Amniotic stem cell (primary cell): Measurements from ENCODE around the gene PLA2G12B.

Source experiments
- DNase-seq: peaks from one replicate; lab custom pipeline; 2025; lab: John Stamatoyannopoulos, UW

PLA2G12B gene

DNA sequence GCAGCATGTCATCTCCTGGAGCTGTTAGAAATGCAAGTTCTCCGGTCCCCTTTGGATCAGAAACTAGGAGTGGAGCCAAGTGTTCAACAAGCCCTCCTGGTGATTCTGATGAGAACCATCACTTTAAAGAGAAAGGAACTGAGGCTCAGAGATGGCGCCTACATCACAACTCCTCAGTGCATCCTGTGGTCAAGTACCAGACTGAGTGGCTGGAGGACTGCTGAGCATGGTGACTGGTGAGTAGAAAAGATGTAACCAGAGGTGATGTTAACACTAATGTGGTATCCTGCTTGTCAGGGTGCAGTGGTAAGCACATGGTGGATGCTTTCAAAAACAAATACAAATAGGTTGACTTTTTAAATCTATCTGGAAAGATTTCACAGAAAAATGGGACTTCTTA, 64.5 kb downstream of the PLA2G12B start:
- DNase-seq: no peak

DNA sequence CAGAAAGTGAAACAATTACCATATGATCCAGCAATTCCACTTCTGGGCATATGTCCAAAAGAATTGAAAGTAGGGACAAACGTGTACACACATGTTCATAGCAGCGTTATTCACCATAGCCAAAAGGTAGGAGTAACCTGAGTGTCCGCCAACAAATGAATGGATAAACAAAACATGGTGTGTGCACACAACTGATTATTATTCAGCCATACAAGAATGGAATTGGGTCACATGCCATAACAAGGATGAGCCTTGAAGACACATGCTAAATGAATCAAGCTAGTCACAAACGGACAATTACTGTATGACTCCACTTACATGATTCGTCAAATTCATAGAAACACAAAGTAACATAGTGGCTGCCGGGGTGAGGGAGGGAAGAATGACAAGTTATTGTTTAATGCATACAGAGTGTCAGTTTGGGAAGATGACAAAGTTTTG, 65.2 kb downstream of the PLA2G12B start:
- no peak for DNase-seq

- no peak for DNase-seq
Observed at GRCh38 chr10:72888151-72888638, 66.4 kb downstream of the PLA2G12B start.

DNA sequence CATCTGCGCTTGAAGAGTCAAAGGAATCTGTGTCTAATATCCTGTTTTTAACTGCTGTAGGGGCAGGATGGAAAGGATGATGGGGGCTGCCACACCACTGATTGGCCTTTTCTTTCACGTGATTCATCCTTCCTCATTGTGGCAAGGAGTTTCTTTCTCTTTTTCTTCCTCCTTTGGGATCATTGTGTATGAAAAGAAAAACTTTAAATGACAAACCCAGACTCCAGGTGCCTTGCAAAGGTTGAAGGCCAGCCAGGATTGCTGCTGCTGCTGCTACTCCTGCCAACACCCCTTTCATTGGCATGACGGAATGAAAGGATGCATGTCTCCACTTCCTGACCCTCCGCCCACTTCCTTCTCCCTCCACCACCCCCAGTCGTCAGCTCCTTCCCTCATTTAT, 67.6 kb downstream of the PLA2G12B start:
- DNase-seq: no peak

- DNase-seq: no peak
Observed at GRCh38 chr10:72886621-72887020, 68.0 kb downstream of the PLA2G12B start.

- no peak for DNase-seq
Observed at GRCh38 chr10:72885953-72886352, 68.7 kb downstream of the PLA2G12B start.
